Calu3 (cell line): ENCODE measurements around the gene AKIRIN2. TPM values are rescaled to one million over a fixed set of nuclear protein-coding genes. Genes with fewer than 3 reads are reported as not detected.

Experiments used
- BruUV-seq: library from RNA; stranded (reverse); fragments of 400-500 nt; replicated peaks from 2 replicates; lab custom pipeline; 2021; lab: Mats Ljungman, UMichigan
- CTCF ChIA-PET: fragments of 300-600 bp; sonication (Branson Sonifier 250); formaldehyde crosslinking; loops from one replicate; lab custom pipeline; 2022; ENCODE audit warnings: antibody characterized with exemption; lab: Charles Lee
- DNase-seq: peaks from one replicate; pipeline ENCODE4 v3.0.0; 2022
- H3K27ac Mint-ChIP-seq: one replicate; pipeline ENCODE4 v1.8.0; 2022; ENCODE audit warnings: mixed read lengths; ENCODE audit not compliant: unreplicated experiment
- H3K27me3 Mint-ChIP-seq: one replicate; pipeline ENCODE4 v1.8.0; 2022; ENCODE audit warnings: mixed read lengths; ENCODE audit not compliant: unreplicated experiment
- H3K36me3 Mint-ChIP-seq: one replicate; pipeline ENCODE4 v1.8.0; 2022; ENCODE audit warnings: mild to moderate bottlenecking, moderate library complexity, mixed read lengths; ENCODE audit not compliant: insufficient read depth, unreplicated experiment
- H3K4me1 Mint-ChIP-seq: one replicate; pipeline ENCODE4 v1.8.0; 2022; ENCODE audit warnings: mild to moderate bottlenecking, low read depth, mixed read lengths; ENCODE audit not compliant: unreplicated experiment
- H3K4me3 Mint-ChIP-seq: one replicate; pipeline ENCODE4 v1.8.0; 2022; ENCODE audit warnings: mild to moderate bottlenecking, low read depth, moderate library complexity, mixed read lengths; ENCODE audit not compliant: unreplicated experiment
- H3K9me3 Mint-ChIP-seq: one replicate; pipeline ENCODE4 v1.8.0; 2022; ENCODE audit warnings: low read depth, mixed read lengths; ENCODE audit not compliant: unreplicated experiment
- intact Hi-C: fragments of 100-400 bp; cut with micrococcal nuclease; formaldehyde crosslinking; loops from one replicate; pipeline ENCODE4 v1.10.0; 2022; ENCODE audit not compliant: unreplicated experiment
- total RNA-seq: library from RNA; stranded (reverse); gene quantifications from 2 replicates; pipeline ENCODE4 v1.2.3, GENCODE V29; 2022
- TF ChIP-seq, protein P1 (sequence below): fragments of 200-600 bp; IDR thresholded peaks from one replicate; pipeline ENCODE4 v1.8.0; 2022; ENCODE audit warnings: antibody characterized with exemption; ENCODE audit not compliant: unreplicated experiment

The AKIRIN2 gene
- total RNA-seq, 1 experiment from 2014 or later = 46.1 TPM

DNA sequence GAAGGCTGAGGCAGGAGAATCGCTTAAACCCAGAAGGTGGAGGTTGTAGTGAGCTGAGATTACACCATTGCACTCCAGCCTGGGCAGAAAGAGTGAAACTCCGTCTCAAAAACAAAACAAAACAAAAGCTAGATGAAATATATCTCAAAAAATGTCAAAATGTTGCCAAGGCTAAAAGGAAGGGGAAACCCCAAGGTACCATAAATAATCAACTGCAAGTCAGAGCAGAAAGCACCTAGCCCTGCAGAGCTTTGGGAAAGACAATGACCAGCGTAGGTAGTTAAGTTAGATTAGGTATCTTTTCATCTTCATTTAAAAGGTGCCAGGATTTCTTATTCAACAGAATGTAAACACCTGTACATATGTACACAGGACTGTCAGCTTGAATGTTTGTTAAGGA lies 33.0 kb downstream of the AKIRIN2 start:
- H3K4me3 Mint-ChIP-seq = no peak overlapping the region
- DNase-seq = no peak
- H3K27ac Mint-ChIP-seq = no peak overlapping the region
- no peaks in the 10 kb centered on the region for H3K4me1 Mint-ChIP-seq
- no peaks in the 10 kb centered on the region for H3K27me3 Mint-ChIP-seq
- CTCF ChIA-PET = interaction anchor here (0.5 kb wide), 1 partner anchor 29 kb away, joined by 6 read pairs; no protein-coding TSS in a partner anchor
- no TSS peak for BruUV-seq
- no peaks in the 10 kb centered on the region for H3K9me3 Mint-ChIP-seq
- TF ChIP-seq, protein P1, sequence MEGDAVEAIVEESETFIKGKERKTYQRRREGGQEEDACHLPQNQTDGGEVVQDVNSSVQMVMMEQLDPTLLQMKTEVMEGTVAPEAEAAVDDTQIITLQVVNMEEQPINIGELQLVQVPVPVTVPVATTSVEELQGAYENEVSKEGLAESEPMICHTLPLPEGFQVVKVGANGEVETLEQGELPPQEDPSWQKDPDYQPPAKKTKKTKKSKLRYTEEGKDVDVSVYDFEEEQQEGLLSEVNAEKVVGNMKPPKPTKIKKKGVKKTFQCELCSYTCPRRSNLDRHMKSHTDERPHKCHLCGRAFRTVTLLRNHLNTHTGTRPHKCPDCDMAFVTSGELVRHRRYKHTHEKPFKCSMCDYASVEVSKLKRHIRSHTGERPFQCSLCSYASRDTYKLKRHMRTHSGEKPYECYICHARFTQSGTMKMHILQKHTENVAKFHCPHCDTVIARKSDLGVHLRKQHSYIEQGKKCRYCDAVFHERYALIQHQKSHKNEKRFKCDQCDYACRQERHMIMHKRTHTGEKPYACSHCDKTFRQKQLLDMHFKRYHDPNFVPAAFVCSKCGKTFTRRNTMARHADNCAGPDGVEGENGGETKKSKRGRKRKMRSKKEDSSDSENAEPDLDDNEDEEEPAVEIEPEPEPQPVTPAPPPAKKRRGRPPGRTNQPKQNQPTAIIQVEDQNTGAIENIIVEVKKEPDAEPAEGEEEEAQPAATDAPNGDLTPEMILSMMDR = no peak
- intact Hi-C loops = no loop called here
- H3K36me3 Mint-ChIP-seq = peaks cover 38% of the 10 kb centered on the region

DNA sequence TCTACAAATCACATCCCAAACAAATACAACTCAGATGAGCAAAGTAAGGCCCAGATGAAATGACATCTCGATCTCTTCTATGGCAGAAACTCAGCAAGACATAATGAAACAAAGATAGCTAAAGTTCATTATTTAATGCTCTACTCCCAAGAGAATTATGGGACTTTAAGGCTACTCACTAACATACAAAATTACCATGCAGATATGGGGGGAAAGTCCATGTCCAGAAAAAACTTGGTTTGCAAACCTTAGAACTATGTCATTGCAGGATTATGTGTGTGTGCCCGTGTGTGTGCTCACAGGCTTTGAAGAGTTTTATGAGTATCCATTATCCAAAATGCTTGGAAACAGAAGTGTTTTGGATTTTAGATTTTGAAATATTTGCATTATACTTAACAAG lies 34.0 kb downstream of the AKIRIN2 start:
- no TSS peak for BruUV-seq
- Mint-ChIP-seq H3K4me3 (no peak overlapping the region), H3K27ac (no peak overlapping the region), H3K36me3 (peaks cover 34% of the 10 kb centered on the region), H3K27me3 (no peaks in the 10 kb centered on the region), H3K4me1 (no peaks in the 10 kb centered on the region), H3K9me3 (no peaks in the 10 kb centered on the region)
- intact Hi-C loops = no loop called here
- CTCF ChIA-PET = no interaction called here
- DNase-seq = no peak
- TF ChIP-seq, protein P1 = no peak

DNA sequence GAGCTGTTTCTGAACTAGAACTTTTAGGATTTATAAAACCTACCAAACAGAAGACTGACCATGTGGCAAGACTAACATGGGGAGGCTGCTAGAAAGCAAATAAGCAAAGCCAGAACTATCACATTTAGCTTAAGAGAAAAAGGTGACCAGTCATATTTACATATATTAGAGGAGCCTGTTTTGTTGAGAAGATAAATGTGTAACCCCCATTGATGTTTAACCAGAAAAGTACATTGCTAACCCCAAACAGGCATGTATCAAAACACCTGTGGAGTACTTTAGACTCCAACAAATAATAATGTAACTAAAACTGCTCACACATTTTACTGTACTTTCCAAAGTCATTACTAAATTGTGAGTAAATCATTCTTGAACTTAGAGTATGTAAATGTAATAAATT lies 35.0 kb downstream of the AKIRIN2 start:
- intact Hi-C loops = no loop called here
- no TSS peak for BruUV-seq
- Mint-ChIP-seq H3K4me3 (no peak overlapping the region), H3K27me3 (no peaks in the 10 kb centered on the region), H3K4me1 (no peaks in the 10 kb centered on the region), H3K9me3 (no peaks in the 10 kb centered on the region), H3K36me3 (peaks cover 28% of the 10 kb centered on the region), H3K27ac (no peak overlapping the region)
- CTCF ChIA-PET = no interaction called here
- TF ChIP-seq, protein P1 = no peak
- DNase-seq = no peak

DNA sequence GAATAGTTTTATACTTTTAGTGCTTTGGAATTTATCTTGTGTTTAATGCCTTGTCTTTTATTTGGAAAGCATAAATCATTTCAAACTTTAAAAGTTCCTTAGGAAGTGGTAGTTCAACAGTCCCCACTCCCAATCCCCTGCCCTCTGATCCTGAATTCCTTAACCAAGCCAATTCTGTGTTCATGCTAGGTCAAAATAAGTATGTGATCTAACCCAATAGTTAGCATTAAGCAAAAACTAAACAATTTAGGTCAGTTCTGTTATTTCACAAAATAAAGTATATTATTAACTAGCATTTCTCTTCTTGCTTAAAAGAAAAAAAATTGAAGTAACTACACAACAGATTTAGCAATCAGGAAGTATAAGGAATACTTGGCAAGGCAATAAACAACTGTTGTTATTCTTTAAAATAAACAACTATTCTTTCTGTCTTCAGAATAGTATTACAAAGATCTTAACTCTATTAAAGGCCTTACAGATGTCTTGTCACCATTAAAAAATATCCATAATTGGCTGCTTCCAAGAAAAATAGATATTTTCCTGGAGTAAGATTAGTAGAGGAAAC lies 37.0 kb downstream of the AKIRIN2 start:
- H3K27ac Mint-ChIP-seq = no peak overlapping the region
- TF ChIP-seq, protein P1 = no peak
- BruUV-seq = no TSS peak

More for the DNA sequence above, 37.0 kb downstream of the AKIRIN2 start:
- no peaks in the 10 kb centered on the region for H3K9me3 Mint-ChIP-seq
- no peak overlapping the region for H3K4me3 Mint-ChIP-seq
- CTCF ChIA-PET = no interaction called here
- intact Hi-C loops = no loop called here
- H3K36me3 Mint-ChIP-seq = peaks cover 8% of the 10 kb centered on the region
- H3K4me1 Mint-ChIP-seq = no peaks in the 10 kb centered on the region
- DNase-seq = no peak
- H3K27me3 Mint-ChIP-seq = no peaks in the 10 kb centered on the region
